Esophagus (tissue), 2 donors: ENCODE data around the gene SRGAP2B. TPM values are rescaled to one million over a fixed set of nuclear protein-coding genes. Genes with fewer than 3 reads are reported as not detected.
A peak's percentile ranks its signal among the peaks of the same experiment; 100 is the strongest.
"Not testable (repeated sequence)": the region's sequence is repeated elsewhere in the genome, so short reads cannot be mapped to it uniquely, and the experiment has no call there.

ENCODE experiments used
- H3K27ac ChIP-seq, 2 donors: one replicate each; pipeline ENCODE4 v1.5.1; 2013; ENCODE audit warnings: low read depth in 2 of 2, mild to moderate bottlenecking in 2 of 2, inconsistent platforms in 1 of 2, low read length in 1 of 2, moderate library complexity in 1 of 2
- H3K27me3 ChIP-seq, 2 donors: one replicate each; pipeline ENCODE4 v1.6.1; 2013; ENCODE audit warnings: low read length in 2 of 2, control low read depth in 1 of 2, mild to moderate bottlenecking in 1 of 2; ENCODE audit not compliant: insufficient read depth in 2 of 2, control insufficient read depth in 1 of 2
- H3K36me3 ChIP-seq, 2 donors: one replicate each; pipeline ENCODE4 v1.6.1; 2013; ENCODE audit warnings: low read length in 1 of 2; ENCODE audit not compliant: control insufficient read depth in 2 of 2, insufficient read depth in 2 of 2
- H3K4me1 ChIP-seq, 2 donors: one replicate each; pipeline ENCODE4 v1.6.1; 2013; ENCODE audit warnings: low read length in 1 of 2; ENCODE audit not compliant: control insufficient read depth in 2 of 2, insufficient read depth in 2 of 2
- H3K4me3 ChIP-seq, 2 donors: one replicate each; pipeline ENCODE4 v1.5.1; 2013; ENCODE audit warnings: low read length in 2 of 2, mild to moderate bottlenecking in 2 of 2, low read depth in 1 of 2, moderate library complexity in 1 of 2
- H3K9me3 ChIP-seq, 2 donors: one replicate each; pipeline ENCODE4 v1.6.1; 2013; ENCODE audit warnings: mild to moderate bottlenecking in 2 of 2, low read depth in 1 of 2, low read length in 1 of 2, moderate library complexity in 1 of 2; ENCODE audit not compliant: control insufficient read depth in 2 of 2, insufficient read depth in 1 of 2
- WGBS, 2 donors: extraction: QIAGEN DNeasy Blood & Tissue Kit; methylation state at CpG; one replicate each; pipeline ENCODE4 v1.1.7; 2013; 5-methylcytosine and 5-hydroxymethylcytosine counted together
- polyA plus RNA-seq, 2 donors: library from polyadenylated mRNA; stranded (reverse); fragments of 200-250 nt; gene quantifications; one replicate each; pipeline ENCODE4 v1.2.3, GENCODE V29; 2013
- donor health status: healthy with polysubstance abuse.
- donor health status: Bipolar disorder and iron deficiency.

Gene SRGAP2B
- polyA plus RNA-seq, 2 donors: 3.9 to 5.6 TPM

- WGBS, 2 donors: no CpG with 5 or more reads among the region's 7 CpGs
- H3K27me3 ChIP-seq, H3K27ac ChIP-seq, H3K36me3 ChIP-seq, H3K9me3 ChIP-seq, H3K4me1 ChIP-seq, H3K4me3 ChIP-seq: not testable (repeated sequence)
Measured at GRCh38 chr1:145122344-145123061, 27.4 kb upstream of the SRGAP2B start.

GRCh38 chr1:145119842-145120241, 24.7 kb upstream of the SRGAP2B start:
- not testable (repeated sequence) for H3K27ac ChIP-seq, H3K4me3 ChIP-seq, H3K36me3 ChIP-seq, H3K27me3 ChIP-seq, H3K4me1 ChIP-seq, H3K9me3 ChIP-seq
- whole genome bisulfite sequencing, 2 donors: no CpG with 5 or more reads among the region's 3 CpGs

- H3K36me3 ChIP-seq, H3K4me3 ChIP-seq, H3K9me3 ChIP-seq, H3K27me3 ChIP-seq, H3K4me1 ChIP-seq, H3K27ac ChIP-seq: not testable (repeated sequence)
- no CpG with 5 or more reads among the region's 6 CpGs for WGBS, 2 donors
Measured at GRCh38 chr1:145115587-145116493, 20.7 kb upstream of the SRGAP2B start.

GRCh38 chr1:145114560-145115057, 19.5 kb upstream of the SRGAP2B start:
- not testable (repeated sequence) for H3K36me3 ChIP-seq, H3K9me3 ChIP-seq, H3K4me1 ChIP-seq, H3K27ac ChIP-seq, H3K27me3 ChIP-seq, H3K4me3 ChIP-seq
- WGBS, 2 donors: no CpG with 5 or more reads among the region's 1 CpG

- not testable (repeated sequence) for H3K4me1 ChIP-seq, H3K27ac ChIP-seq, H3K36me3 ChIP-seq, H3K9me3 ChIP-seq, H3K4me3 ChIP-seq, H3K27me3 ChIP-seq
- no CpG with 5 or more reads among the region's 3 CpGs for WGBS, 2 donors
Measured at GRCh38 chr1:145112703-145113102, 17.6 kb upstream of the SRGAP2B start.

GRCh38 chr1:145111674-145112073, 16.5 kb upstream of the SRGAP2B start:
- no CpG with 5 or more reads among the region's 3 CpGs for WGBS, 2 donors
- not testable (repeated sequence) for H3K27me3 ChIP-seq, H3K36me3 ChIP-seq, H3K4me3 ChIP-seq, H3K9me3 ChIP-seq, H3K27ac ChIP-seq, H3K4me1 ChIP-seq

GRCh38 chr1:145103294-145103693, 8.2 kb upstream of the SRGAP2B start:
- not testable (repeated sequence) for H3K9me3 ChIP-seq, H3K27ac ChIP-seq, H3K4me3 ChIP-seq, H3K36me3 ChIP-seq, H3K27me3 ChIP-seq, H3K4me1 ChIP-seq
- WGBS, 2 donors: no CpG with 5 or more reads among the region's 2 CpGs

GRCh38 chr1:145101725-145102124, 6.6 kb upstream of the SRGAP2B start:
- not testable (repeated sequence) for H3K4me3 ChIP-seq, H3K9me3 ChIP-seq, H3K27ac ChIP-seq, H3K27me3 ChIP-seq, H3K36me3 ChIP-seq, H3K4me1 ChIP-seq
- 100% methylated on average over 1 of the region's 1 CpG; no CpG with 5 or more reads in 1 of the 2 donors for WGBS, 2 donors

- not testable (repeated sequence) for H3K4me1 ChIP-seq, H3K36me3 ChIP-seq, H3K27me3 ChIP-seq, H3K9me3 ChIP-seq
- peak overlapping the region; percentile 55 to 67 for H3K27ac ChIP-seq
- peak overlapping the region; percentile 38 to 42 for H3K4me3 ChIP-seq
- 0% methylated on average over 4 to 12 of the region's 46 CpGs for WGBS, 2 donors
Measured at GRCh38 chr1:145094655-145095211, 395 bp downstream of the SRGAP2B start.
